A549 (cell line): ENCODE data around the gene DHRS4L2. TPM values are rescaled to one million over a fixed set of nuclear protein-coding genes. Genes with fewer than 3 reads are reported as not detected.

Experiments used
- ATAC-seq, 2 experiments: fragments of 200-7000 bp in 1 of 2; fragments of >200 bp in 1 of 2; cut with Nextera tagmentation in 1 of 2; cut with Tn5 transposase in 1 of 2; 3 replicates each; pipeline versions ENCODE4 v1.8.0 to v1.9.1; 2018 to 2020; ENCODE audit warnings: mild to moderate bottlenecking in 1 of 2, moderate library complexity in 1 of 2
- CTCF ChIA-PET: fragments of 300-600 bp; sonication (Branson Sonifier 250); formaldehyde crosslinking; extraction: SDS; loops from one replicate; lab custom pipeline; 2021; ENCODE audit warnings: antibody characterized with exemption, inconsistent platforms; lab: Yijun Ruan, JAX
- POLR2A ChIA-PET: fragments of 350-600 bp; formaldehyde crosslinking; extraction: SDS; loops from one replicate; lab custom pipeline; 2021; ENCODE audit warnings: antibody characterized with exemption, inconsistent platforms; lab: Yijun Ruan, JAX
- DNase-seq, 2 experiments: peaks; one replicate each; pipeline versions ENCODE4 v3.0.0 to v3.0.0-alpha.2; 2011 to 2016; ENCODE audit warnings: low read depth in 1 of 2, low spot score in 1 of 2
- FAIRE-seq: peaks from 2 replicates; lab custom pipeline; 2011; peaks lifted over from hg19 to GRCh38; lab: Jason Lieb, UNC
- H3K27ac ChIP-seq, 2 experiments: fragments of >200 bp; sonication (Bioruptor Twin); formaldehyde crosslinking; 3 replicates each; pipeline ENCODE4 v1.5.1; 2016 to 2017
- H3K4me1 ChIP-seq: fragments of >200 bp; sonication (Bioruptor Twin); formaldehyde crosslinking; 3 replicates; pipeline ENCODE4 v1.6.1; 2016
- H3K4me2 ChIP-seq: fragments of >200 bp; sonication (Bioruptor Twin); formaldehyde crosslinking; 3 replicates; pipeline ENCODE4 v1.6.1; 2016
- H3K4me3 ChIP-seq: fragments of >200 bp; sonication (Bioruptor Twin); formaldehyde crosslinking; 3 replicates; pipeline ENCODE4 v1.5.1; 2016
- H3K9me3 ChIP-seq: fragments of >200 bp; sonication (Bioruptor Twin); formaldehyde crosslinking; 3 replicates; pipeline ENCODE4 v1.6.1; 2016
- ATOH8 ChIP-seq: fragments of 250-450 bp; sonication (Bioruptor Pico); IDR thresholded peaks from 2 replicates; pipeline ENCODE4 v1.5.0; 2020; ENCODE audit warnings: low read depth, mild to moderate bottlenecking, moderate library complexity
- CHD4 ChIP-seq: fragments of 200-600 bp; sonication (generic); IDR thresholded peaks from 2 replicates; pipeline ENCODE4 v1.6.1; 2016; ENCODE audit warnings: antibody characterized with exemption, mild to moderate bottlenecking, borderline replicate concordance
- EHMT2 ChIP-seq: fragments of 200-600 bp; sonication (generic); IDR thresholded peaks from 2 replicates; pipeline ENCODE4 v1.6.1; 2016; ENCODE audit warnings: antibody characterized with exemption, low read depth, mild to moderate bottlenecking, moderate library complexity
- EP300 ChIP-seq, 2 experiments: fragments of >200 bp; sonication (Bioruptor Twin); formaldehyde crosslinking; IDR thresholded peaks; 2 replicates in 1 of 2; 3 replicates in 1 of 2; pipeline ENCODE4 v1.6.1; 2016 to 2017
- FOXS1 ChIP-seq: fragments of 250-450 bp; sonication (Bioruptor Pico); IDR thresholded peaks from 2 replicates; pipeline ENCODE4 v1.5.0; 2020; ENCODE audit warnings: mild to moderate bottlenecking, moderate library complexity
- HOXB5 ChIP-seq: fragments of 250-450 bp; sonication (Bioruptor Pico); IDR thresholded peaks from 2 replicates; pipeline ENCODE4 v1.5.0; 2020; ENCODE audit warnings: mild to moderate bottlenecking, moderate library complexity
- KDM1A ChIP-seq: fragments of 200-600 bp; sonication (generic); IDR thresholded peaks from 2 replicates; pipeline ENCODE4 v1.6.1; 2016; ENCODE audit warnings: low read depth, mild to moderate bottlenecking
- MAFK ChIP-seq: fragments of 450-650 bp; IDR thresholded peaks from 2 replicates; pipeline ENCODE4 v1.6.1; 2014; ENCODE audit not compliant: partially characterized antibody
- MAZ ChIP-seq: fragments of 150-350 bp; IDR thresholded peaks from 2 replicates; pipeline ENCODE4 v1.6.1; 2014; ENCODE audit warnings: antibody characterized with exemption, low read depth, low read length, borderline replicate concordance
- MYC ChIP-seq: IDR thresholded peaks from 2 replicates; pipeline ENCODE4 v1.6.1; 2012; ENCODE audit warnings: mild to moderate bottlenecking, inconsistent platforms, low read length, improper control_type of control experiment, borderline replicate concordance
- NPAS2 ChIP-seq: fragments of 250-450 bp; sonication (Bioruptor Pico); IDR thresholded peaks from 2 replicates; pipeline ENCODE4 v1.8.0; 2022; ENCODE audit warnings: mild to moderate bottlenecking, moderate library complexity, borderline replicate concordance
- PBX3 ChIP-seq: IDR thresholded peaks from 2 replicates; pipeline ENCODE4 v1.6.1; 2012
- PHF8 ChIP-seq: fragments of 200-600 bp; sonication (generic); IDR thresholded peaks from 2 replicates; pipeline ENCODE4 v1.6.1; 2016; ENCODE audit warnings: low read depth, mild to moderate bottlenecking, antibody characterized with exemption, moderate library complexity, borderline replicate concordance
- REST ChIP-seq: fragments of 200-600 bp; sonication (generic); IDR thresholded peaks from 2 replicates; pipeline ENCODE4 v1.6.1; 2016; ENCODE audit warnings: antibody characterized with exemption, mild to moderate bottlenecking, moderate library complexity
- ZC3H11A ChIP-seq: fragments of 450-650 bp; IDR thresholded peaks from 2 replicates; pipeline ENCODE4 v1.6.1; 2014; ENCODE audit warnings: antibody characterized with exemption, mild to moderate bottlenecking
- WGBS: methylation state at CpG from one replicate; pipeline ENCODE4 v1.1.6; 2017; ENCODE audit errors: missing lambda C conversion rate; 5-methylcytosine and 5-hydroxymethylcytosine counted together
- polyA plus RNA-seq, 4 experiments: library from polyadenylated mRNA; depleted of rRNA in 3 of 4; stranded (reverse); fragments of >200 nt; fragmentation: RNase III in 1 of 4; extraction: RNeasy Plus Mini Kit Qiagen cat#74134 plus additional on column Dnase treatment in 1 of 4; gene quantifications; 2 replicates in 3 of 4; 3 replicates in 1 of 4; pipeline ENCODE4 v1.2.3, GENCODE V29; 2011 to 2017

Gene DHRS4L2
- polyA plus RNA-seq, 2 of the 4 experiments (the other 2 are of a cell fraction) = 18.8 to 25.6 TPM

GRCh38 chr14:23941230-23941629 is 47.5 kb upstream of the DHRS4L2 start:
- CTCF ChIA-PET = interaction anchor here (0.8 to 1.6 kb wide), 3 partner anchors 12 to 18 kb away, joined by 3 to 7 read pairs (median 4); partner anchors contain the start of gene DHRS4
- no peak overlapping the region for H3K4me2 ChIP-seq
- DNase-seq (no peak), ATAC-seq (no peak), FAIRE-seq (no peak)
- 52% methylated on average over 3 of the region's 3 CpGs for WGBS
- no peak overlapping the region for H3K27ac ChIP-seq
- TF ChIP-seq NPAS2 (CRISPR knock-in tag) (no peak), MAZ (no peak), HOXB5 (CRISPR knock-in tag) (no peak), PHF8 (no peak), EHMT2 (no peak), ZC3H11A (no peak), CHD4 (no peak), MYC (no peak), KDM1A (no peak), FOXS1 (no peak), MAFK (no peak), REST (no peak)
- no peaks in the 10 kb centered on the region for H3K4me1 ChIP-seq
- no peaks in the 10 kb centered on the region for H3K9me3 ChIP-seq
- no peak overlapping the region for H3K4me3 ChIP-seq
- POLR2A ChIA-PET = no interaction called here

GRCh38 chr14:23941669-23942068 is 47.1 kb upstream of the DHRS4L2 start:
- no peak for FAIRE-seq
- CTCF ChIA-PET = interaction anchor here (0.8 to 1.6 kb wide), 3 partner anchors 12 to 18 kb away, joined by 3 to 7 read pairs (median 4); partner anchors contain the start of gene DHRS4
- no peak overlapping the region for H3K4me3 ChIP-seq

More at GRCh38 chr14:23941669-23942068, 47.1 kb upstream of the DHRS4L2 start:
- H3K4me1 ChIP-seq = no peaks in the 10 kb centered on the region
- no peak overlapping the region for H3K27ac ChIP-seq
- H3K9me3 ChIP-seq = no peaks in the 10 kb centered on the region
- no peak overlapping the region for H3K4me2 ChIP-seq
- ATAC-seq (no peak), DNase-seq (no peak)
- TF ChIP-seq EP300 (IDR thresholded peaks at IDR 0.05) (no peak), HOXB5 (CRISPR knock-in tag) (no peak), PBX3 (no peak), NPAS2 (CRISPR knock-in tag) (no peak), ATOH8 (CRISPR knock-in tag) (no peak), REST (no peak)
- POLR2A ChIA-PET = no interaction called here
